ENCODE data around the gene IRF2BPL.

Gene IRF2BPL

GRCh38 chr14:77053046-77053841, 24.7 kb upstream of the IRF2BPL start:
- DNase-seq (ENCODE audit: low read depth), result no peak

GRCh38 chr14:77052281-77053044, 24.0 kb upstream of the IRF2BPL start:
- DNase-seq (ENCODE audit: low read depth), result no peak

GRCh38 chr14:77051116-77051515, 22.6 kb upstream of the IRF2BPL start:
- no peak for DNase-seq (ENCODE audit: low read depth)

- DNase-seq (ENCODE audit: low read depth), result no peak
Observed at GRCh38 chr14:77046721-77047120, 18.2 kb upstream of the IRF2BPL start.

GRCh38 chr14:77045238-77046162, 17.0 kb upstream of the IRF2BPL start:
- DNase-seq (ENCODE audit: low read depth), result no peak

- DNase-seq (ENCODE audit: low read depth), result no peak
Observed at GRCh38 chr14:77044783-77045237, 16.3 kb upstream of the IRF2BPL start.

- DNase-seq (ENCODE audit: low read depth), result no peak
Observed at GRCh38 chr14:77043984-77044485, 15.5 kb upstream of the IRF2BPL start.

- DNase-seq (ENCODE audit: low read depth), result peak; percentile 78
Observed at GRCh38 chr14:77043177-77043983, 14.9 kb upstream of the IRF2BPL start.

DNA sequence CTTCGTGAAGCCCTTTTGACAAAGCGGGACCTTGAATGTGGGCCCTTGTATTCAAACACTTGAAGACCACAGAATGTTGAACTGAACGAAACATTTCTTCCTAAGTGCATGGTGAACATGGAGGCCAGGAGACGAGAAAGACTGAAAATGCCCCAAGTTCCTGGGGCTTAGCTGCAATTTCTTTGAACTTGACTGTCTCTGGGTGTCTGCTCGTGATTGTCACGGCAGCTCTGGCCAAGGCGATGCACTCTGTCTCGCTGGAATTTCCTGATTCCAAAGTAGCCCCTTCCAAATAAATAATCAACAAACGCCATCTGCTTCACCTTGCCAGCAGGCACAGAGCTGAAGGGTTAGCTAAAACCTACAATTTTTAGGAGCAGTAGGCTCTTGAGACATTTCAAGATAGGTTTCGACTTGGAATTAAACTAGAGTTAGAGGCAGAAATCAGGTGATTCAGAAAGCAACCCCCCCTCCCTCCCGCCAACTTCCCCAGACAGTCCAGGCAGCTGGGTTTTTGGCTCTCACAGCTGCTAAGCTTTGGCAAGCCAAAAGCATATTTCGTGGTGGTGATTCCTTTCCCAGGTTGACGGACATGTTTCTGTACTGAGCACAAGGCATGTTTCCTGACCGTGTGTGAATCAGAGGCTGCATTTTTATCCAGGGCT, 13.5 kb upstream of the IRF2BPL start:
- DNase-seq (ENCODE audit: low read depth), result peak; percentile 87

DNA sequence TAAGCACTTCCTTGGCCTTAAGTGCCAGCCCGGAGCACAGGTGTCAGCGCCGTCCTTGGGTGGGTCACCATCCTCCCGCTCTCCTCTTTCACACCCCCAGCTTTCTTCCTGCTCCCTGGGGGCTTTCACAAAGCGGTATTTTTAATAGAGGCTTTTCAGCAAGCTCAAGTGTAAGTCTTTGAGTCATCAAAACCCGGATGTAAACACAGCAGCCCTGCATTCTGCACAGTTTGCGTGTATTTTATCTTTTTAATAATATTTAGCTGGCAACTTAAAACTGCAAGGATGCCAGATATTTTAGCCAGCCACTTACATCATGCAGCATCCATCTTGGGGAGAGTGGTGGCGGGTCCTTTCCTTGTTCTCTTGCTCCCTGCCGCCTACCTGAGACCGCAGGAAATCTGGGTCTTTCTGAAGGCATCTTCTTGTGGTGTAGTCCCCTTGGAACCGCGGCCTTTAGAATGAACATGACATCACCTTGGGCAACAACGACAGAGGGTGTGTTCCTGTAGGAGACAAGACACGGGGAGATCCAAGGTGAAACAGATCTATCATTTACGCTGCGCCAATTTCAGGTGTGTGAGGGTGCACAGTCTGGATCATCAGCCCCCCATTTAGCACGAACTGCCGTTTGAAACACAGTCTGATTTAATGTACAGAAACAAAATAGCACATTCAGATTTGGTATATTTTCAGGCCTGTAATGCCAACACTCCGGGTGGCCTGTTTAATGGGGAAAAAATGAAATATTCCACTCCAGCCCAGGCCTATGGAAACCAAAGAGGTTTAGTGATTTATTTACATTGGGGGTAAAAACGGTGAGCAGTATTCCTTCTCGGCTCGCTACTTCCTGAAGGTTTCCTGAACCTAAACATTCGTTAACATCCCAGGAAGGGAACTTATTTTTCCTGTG, 12.5 kb upstream of the IRF2BPL start:
- DNase-seq (ENCODE audit: low read depth), result peak; percentile 87

DNA sequence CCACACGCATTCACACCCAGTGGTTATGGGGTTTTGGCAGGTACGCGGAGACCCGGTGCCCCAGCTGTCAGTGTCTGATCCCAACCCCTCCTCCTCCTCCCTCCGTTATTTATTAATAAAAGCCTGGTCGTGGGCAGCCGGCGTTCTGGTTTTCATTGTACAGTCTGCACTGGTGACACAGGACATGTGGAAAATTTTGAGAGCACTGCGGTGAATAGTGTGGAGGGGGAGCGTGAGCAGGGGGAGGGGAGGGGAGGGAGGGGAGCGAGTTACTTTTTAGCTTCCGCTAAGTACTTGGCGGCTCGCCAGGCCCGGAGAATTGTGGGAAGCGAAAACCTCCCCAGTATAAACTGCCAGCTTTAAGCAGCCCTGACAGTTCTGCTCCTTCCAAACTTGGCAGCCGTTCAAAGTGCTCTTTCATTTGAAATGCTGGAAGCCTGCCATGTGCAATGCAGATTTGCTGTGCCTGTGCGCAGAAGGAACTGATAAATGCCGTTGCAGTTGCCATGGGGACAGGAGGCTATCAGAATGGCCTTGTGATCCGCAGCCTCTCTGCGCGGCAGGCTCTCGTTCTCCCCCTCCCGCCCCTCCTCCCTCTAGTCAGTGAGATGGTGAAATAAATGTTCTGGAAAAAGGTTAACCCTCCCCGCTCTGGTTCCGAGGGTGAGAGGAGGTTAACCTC, 11.7 kb upstream of the IRF2BPL start:
- peak; percentile 95 for DNase-seq (ENCODE audit: low read depth)

GRCh38 chr14:77039285-77040058, 11.0 kb upstream of the IRF2BPL start:
- DNase-seq (ENCODE audit: low read depth), result no peak

- DNase-seq (ENCODE audit: low read depth), result no peak
Observed at GRCh38 chr14:77037938-77038568, 9.5 kb upstream of the IRF2BPL start.

DNA sequence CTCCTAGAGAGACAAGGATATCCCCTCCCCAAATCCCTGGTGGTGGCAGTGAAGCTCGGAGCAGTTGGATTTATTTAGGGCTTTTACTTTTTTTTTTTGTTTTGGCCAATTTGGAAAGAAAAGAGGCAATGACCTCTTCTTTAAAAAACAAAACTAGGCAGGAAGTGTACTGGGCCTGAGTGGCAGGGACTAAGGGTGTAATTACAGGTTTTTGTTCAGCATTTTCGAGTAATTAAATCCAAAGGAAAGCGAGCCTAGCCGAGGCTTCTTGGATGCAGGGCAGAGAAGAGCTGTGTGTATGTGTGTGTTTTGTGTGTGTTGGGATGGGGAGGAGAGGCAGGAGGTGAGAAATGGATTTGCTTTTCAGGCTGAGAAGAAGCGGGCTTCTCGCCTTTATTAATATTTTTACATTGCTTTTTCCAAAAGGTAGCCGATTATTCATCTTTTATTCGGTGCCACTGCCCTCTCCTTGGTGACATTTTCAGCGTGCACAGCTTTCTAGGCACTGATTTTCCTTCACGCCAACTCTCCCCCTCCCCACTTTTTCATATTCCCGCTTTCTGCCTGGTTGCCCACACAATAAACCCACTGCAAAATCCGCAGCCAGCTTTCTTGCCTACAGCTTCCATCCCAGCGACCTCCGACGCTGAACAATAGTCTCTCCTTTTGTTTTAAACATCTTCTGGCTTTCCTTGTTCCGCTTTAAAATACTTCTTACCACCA, 8.9 kb upstream of the IRF2BPL start:
- DNase-seq (ENCODE audit: low read depth), result no peak

- DNase-seq (ENCODE audit: low read depth), result no peak
Observed at GRCh38 chr14:77036484-77037214, 8.1 kb upstream of the IRF2BPL start.

DNA sequence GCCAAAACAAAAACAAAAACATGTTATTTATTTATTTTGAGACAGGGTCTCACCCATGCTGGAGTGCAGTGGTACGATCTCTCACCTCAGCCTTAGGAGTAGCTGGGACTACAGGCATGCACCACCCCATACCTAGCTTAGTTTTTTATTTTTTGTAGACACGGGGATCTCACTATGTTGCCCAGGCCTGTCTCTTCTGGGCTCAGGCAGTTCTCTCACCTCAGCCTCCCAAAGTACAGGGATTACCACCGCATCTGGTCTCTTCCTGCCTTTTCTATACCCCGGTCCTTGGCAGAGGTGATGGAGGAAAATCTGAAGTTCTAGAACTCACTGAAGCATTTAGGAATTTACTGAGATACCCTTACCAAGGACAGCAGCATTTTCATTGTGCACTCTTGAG, 6.8 kb upstream of the IRF2BPL start:
- no peak for DNase-seq (ENCODE audit: low read depth)

Data from stromal cell of bone marrow (primary cell).